GM18498 (cell line): ENCODE results near the gene MTCH1.

Experiments used
- ATAC-seq: cut with Tn5 transposase; IDR thresholded peaks from one replicate; pipeline ENCODE4 v1.9.1; 2021; ENCODE audit warnings: mild to moderate bottlenecking, moderate library complexity; ENCODE audit not compliant: unreplicated experiment

Gene MTCH1

GRCh38 chr6:37017606-37018197 is 31.7 kb upstream of the MTCH1 start:
- ATAC-seq: no peak

GRCh38 chr6:37016995-37017394 is 31.0 kb upstream of the MTCH1 start:
- no peak for ATAC-seq

GRCh38 chr6:37015532-37015931 is 29.5 kb upstream of the MTCH1 start:
- ATAC-seq: no peak

- ATAC-seq: no peak
Observed at GRCh38 chr6:37014667-37015066, 28.7 kb upstream of the MTCH1 start.

- ATAC-seq: no peak
Observed at GRCh38 chr6:37013516-37014491, 27.8 kb upstream of the MTCH1 start.

GRCh38 chr6:37011656-37012378 is 25.8 kb upstream of the MTCH1 start:
- no peak for ATAC-seq

GRCh38 chr6:37010402-37010892 is 24.5 kb upstream of the MTCH1 start:
- ATAC-seq: no peak

GRCh38 chr6:37008484-37009465 is 22.8 kb upstream of the MTCH1 start:
- no peak for ATAC-seq

- ATAC-seq: no peak
Observed at GRCh38 chr6:37007340-37008043, 21.5 kb upstream of the MTCH1 start.

- ATAC-seq: no peak
Observed at GRCh38 chr6:37006793-37007339, 20.9 kb upstream of the MTCH1 start.

- ATAC-seq: peak; percentile 7
Observed at GRCh38 chr6:37005827-37006567, 20.0 kb upstream of the MTCH1 start.

- ATAC-seq: peak; percentile 56
Observed at GRCh38 chr6:37005061-37005810, 19.2 kb upstream of the MTCH1 start, which contains the start of gene FGD2. FGD2 (plus strand) TSS chr6:37005655; CDS start chr6:37005818, 163 bp downstream.

- peak; percentile 31 for ATAC-seq
Observed at GRCh38 chr6:37004044-37004980, 18.3 kb upstream of the MTCH1 start.

- ATAC-seq: no peak
Observed at GRCh38 chr6:36999751-37000125, 13.7 kb upstream of the MTCH1 start.

- no peak for ATAC-seq
Observed at GRCh38 chr6:36999061-36999750, 13.2 kb upstream of the MTCH1 start.

GRCh38 chr6:36998723-36999038 is 12.7 kb upstream of the MTCH1 start:
- ATAC-seq: no peak
